Activated naive CD8-positive, alpha-beta T cell treated with anti-CD3 and anti-CD28 coated beads, Interleukin-2, amount 50 U/mL, for 16 hours (primary cell): Measurements from ENCODE around the gene SACM1L.
"Not testable (repeated sequence)": the region's sequence is repeated elsewhere in the genome, so short reads cannot be mapped to it uniquely, and the experiment has no call there.

Experiments
- DNase-seq: peaks from one replicate; pipeline ENCODE4 v3.0.0-alpha.2; 2020; ENCODE audit warnings: low read depth, low spot score

The SACM1L gene

GRCh38 chr3:45666757-45667431, 22.3 kb upstream of the SACM1L start:
- DNase-seq = no peak

DNA sequence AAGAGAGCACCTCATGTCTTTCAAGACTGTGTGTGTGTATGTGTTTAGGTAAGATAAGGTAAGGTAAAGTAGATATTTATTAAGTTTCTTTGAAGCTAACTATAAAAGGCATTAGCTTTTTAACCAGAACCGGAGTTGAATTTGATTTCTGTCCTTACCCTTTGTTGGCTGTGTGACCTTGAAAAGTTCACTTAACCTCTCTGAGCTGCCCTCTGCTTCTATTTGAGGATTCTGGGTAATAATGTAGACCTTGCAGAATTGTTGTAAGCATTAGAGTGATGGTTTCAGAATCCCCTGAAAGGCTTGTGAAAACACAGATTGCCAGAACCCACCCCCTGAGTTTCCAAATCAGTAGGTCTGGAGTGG, 21.6 kb upstream of the SACM1L start:
- DNase-seq = no peak

GRCh38 chr3:45670436-45670835, 18.8 kb upstream of the SACM1L start:
- no peak for DNase-seq

- DNase-seq = no peak
Measured at GRCh38 chr3:45670991-45671390, 18.2 kb upstream of the SACM1L start.

DNA sequence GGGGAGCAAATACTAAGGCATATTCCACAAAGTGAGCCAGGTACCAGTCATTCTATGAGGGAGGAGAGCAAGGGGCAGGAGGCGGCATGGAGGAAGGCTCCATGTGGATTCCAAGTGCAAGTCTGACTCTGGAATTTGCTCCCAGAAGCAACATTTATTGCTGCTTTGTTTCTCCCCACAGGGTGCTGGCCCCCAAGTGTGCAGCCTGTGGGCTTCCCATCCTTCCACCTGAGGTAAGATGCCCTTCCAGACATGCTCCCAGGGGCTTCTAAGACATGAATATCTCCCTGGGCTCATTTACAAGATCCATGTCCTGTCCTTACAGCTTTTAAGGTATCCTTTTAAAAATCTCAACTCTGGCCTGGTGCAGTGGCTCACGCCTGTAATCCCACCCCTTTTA, 15.9 kb upstream of the SACM1L start:
- no peak for DNase-seq

DNA sequence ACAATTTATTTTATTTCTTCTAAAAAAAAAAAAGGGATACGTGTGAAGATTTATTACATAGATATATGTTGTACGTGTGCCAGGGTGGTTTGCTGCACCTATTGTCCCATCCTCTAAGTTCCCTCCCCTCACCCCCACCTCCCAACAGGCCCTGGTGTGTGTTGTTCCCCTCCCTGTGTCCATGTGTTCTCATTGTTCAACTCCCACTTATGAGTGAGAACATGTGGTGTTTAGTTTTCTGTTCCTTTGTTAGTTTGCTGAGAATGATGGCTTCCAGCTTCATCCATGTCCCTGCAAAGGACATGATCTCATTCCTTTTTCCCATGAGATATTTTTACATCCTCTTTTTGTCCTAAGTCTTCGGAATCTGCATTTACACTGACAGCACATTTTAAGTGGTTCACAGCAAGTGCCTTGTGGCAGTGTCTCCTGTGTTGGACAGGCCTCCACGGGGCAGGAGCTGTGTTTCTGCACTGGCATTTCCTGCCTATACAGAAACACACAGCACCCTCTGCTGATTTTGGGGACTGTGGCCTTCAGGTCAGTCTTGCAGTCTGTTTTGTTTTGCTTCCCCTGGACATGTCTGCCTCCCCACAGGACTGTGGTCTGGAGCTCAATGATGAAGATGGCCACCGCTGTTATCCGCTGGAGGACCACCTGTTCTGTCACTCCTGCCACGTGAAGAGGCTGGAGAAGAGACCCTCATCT, 12.7 kb upstream of the SACM1L start:
- DNase-seq = no peak

- DNase-seq = peak; percentile 28
Measured at GRCh38 chr3:45677033-45677446, 12.2 kb upstream of the SACM1L start.

GRCh38 chr3:45677841-45678240, 11.4 kb upstream of the SACM1L start:
- DNase-seq = no peak

GRCh38 chr3:45679805-45680204, 9.4 kb upstream of the SACM1L start:
- DNase-seq = no peak

GRCh38 chr3:45681221-45681620, 8.0 kb upstream of the SACM1L start:
- no peak for DNase-seq

GRCh38 chr3:45681846-45682245, 7.3 kb upstream of the SACM1L start:
- no peak for DNase-seq

DNA sequence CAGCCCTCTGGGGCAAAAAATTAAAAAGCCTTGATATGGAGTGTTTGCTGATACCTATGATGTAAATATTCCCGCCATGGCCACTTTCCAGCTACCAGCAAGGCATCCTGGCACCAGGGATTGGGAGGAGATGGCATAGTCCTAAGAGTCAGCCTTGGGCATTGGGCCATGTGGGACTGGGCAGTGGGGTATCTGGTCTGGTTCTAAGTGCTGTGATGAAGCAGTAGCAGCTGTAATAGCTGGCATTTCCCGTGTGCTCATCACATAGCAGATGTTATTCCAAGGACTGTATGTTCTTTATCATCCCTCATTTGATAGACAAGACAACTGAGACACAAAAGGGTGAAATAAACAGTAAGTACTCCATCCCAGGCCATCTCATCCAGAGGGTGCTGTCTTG, 6.9 kb upstream of the SACM1L start:
- no peak for DNase-seq

DNA sequence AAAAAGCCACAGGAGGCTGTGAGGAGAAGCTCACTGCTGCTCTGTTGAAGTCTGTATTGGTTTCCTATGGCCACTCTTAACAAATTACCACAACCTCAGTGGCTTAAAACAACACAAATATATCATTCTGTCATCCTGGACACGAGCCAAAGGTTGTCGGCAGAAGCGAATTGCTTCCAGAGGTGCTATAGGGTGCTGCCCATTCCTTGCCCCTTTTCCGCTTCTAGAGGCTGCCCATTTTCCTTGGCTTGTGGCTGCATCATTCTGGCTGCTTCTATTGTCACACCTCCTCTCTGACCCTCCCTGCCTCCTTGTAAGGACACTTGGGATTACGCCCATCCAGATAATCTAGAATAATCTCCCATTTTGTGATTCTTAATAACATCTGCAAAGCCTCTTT, 6.4 kb upstream of the SACM1L start:
- no peak for DNase-seq

DNA sequence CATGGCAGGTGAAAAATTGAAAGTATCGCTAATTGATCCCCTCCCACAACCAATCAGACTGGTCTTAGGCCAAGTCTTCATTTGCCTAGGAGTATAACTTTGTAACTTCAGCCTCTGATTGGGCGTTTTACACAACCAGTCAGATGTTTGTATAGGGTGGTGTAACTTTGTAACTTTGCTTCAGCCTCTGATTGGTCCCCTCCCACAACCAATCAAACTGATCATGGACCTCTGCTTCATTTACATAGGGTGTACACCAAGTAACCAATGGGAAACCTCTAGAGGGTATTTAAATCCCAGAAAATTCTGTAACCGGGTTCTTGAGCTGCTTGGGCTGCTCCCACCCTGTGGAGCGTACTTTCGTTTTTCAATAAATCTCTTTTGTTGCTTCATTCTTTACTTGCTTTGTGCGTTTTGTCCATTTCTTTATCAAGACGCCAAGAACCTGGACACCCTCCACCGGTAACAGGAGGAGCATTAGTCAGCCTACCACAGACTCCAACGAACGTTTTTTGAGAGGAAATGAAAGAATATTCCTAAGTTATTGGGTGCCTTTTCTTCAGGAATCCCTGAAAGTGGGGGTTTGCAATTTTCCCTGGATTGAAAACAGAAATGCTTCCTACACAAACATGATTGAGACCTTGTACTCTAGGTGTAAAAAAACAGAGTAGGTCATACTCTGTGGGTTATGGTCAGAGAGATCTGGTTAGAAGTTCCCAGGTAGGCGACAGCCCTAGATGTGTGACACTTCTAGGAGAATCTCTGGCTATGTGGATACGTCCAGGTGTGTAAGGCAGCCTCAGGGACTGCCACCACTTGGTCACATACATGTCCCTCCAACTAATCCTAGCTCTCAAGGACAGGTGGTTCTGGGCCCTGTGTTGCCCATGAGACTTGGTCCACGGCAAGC, 5.5 kb upstream of the SACM1L start:
- DNase-seq = no peak

DNA sequence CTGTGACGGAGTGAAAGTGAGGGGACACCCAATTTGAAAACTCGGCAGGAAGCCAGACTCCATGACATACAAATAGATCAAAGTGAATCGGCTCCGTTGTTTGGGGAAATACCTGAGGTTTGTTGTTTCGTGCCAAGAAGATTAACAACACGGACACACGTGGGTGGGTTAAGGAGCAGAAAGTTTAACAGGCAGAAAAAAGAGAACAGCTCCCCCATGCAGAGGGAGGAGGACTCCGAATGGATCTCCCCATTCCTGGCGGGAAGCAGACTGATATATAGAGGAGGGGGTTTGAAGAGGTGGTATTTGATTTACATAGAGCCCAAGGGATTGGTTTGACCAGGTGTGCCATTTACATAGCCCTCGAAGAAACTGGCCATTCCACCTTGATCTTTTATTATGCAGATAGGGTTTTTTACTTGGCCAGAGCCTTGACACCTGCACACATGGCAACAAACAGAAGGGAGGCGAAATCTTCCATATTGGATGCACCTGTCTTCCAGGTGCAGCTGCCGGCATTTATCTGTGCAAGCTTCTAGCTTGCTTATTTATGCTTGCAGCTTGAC, 4.8 kb upstream of the SACM1L start:
- DNase-seq = no peak

- not testable (repeated sequence) for DNase-seq
Measured at GRCh38 chr3:45685722-45686121, 3.5 kb upstream of the SACM1L start.

- no peak for DNase-seq
Measured at GRCh38 chr3:45686850-45687249, 2.3 kb upstream of the SACM1L start.

DNA sequence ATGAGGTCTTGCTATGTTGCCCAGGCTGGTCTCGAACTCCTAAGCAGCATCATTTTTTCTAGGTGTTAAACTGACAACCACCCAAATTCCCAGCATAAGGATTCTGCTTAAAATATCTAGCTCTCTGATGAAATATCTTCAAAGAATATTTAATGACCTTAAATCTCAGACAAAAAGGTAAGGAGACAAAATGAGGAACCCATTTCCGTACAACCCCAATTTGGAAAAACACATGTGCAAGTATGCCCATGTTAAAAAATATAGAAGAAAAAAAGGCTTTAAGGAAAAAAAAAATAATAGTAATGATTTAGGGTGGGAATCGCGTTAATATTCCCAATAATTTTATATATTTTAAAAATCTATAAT, 1.4 kb upstream of the SACM1L start:
- no peak for DNase-seq

DNA sequence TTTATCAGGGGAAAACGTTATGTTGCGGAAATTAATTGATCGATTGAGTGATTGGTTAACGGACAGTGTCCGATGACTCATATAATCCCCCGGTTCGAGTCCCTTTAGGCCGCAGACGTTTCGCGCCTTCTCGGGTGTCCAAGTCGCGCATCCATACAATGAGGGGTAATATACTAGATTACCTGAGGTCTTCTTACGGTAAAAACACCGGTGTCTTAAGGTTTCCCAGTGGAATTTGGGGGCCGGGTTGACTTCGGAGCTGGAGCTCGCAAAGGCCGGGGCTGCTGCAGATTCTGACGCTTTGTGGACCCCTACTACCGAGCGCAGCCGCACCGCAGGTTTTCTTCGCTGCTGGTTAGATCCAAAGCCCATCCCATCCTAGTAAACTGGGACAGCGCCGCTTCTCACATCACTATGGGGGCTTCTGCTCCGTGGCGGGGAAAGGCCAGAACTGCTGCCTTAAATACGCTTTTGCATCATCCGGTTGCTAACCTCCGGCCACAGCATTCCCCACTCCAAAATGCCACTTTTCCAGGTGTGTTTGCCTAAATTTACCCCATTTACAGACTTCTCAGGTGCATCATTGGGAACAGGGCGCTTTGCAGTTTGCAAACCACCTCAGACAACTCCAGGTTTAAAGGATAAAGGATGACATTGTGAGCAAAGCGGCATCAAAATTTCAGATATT, 858 bp upstream of the SACM1L start:
- DNase-seq = no peak

GRCh38 chr3:45689787-45690145, 570 bp downstream of the SACM1L start:
- no peak for DNase-seq

DNA sequence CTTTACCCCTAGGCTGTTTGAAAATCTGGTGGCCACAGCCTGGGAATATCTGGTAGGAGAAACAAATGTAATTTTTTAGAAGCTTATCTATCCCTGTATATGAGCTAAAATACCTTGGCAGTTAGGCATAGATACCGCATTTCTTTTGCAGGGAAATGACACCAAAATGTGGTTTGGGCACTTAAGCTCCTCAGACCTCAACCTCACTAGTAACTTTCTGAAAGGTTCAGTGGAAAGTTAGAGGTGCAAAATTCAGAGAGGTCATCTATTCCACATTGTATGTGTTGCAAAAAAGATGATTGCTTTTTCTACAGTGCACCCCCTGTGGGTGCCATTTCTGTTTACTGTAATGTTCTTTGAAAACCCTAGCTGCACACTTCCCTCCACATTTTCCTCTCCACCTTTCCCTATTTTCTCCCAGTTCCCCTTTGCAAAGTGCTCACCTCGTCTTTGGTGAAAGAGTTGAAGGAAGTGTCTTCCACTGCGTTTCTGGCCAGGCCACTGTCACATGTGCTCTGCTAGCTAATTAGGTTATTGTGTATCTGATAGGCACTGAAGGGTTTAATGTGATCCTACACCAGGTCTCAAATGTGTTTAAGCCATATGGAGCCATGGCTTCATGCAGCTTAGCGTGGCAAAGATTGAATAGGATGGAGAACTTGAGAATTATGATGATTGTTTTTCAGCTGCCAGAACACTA, 1.3 kb downstream of the SACM1L start:
- no peak for DNase-seq
